Measurements from ENCODE around the gene GIN1.

Gene GIN1

GRCh38 chr5:103036601-103037000, 83.3 kb downstream of the GIN1 start:
- DNase-seq (ENCODE audit: low read depth) = no peak
